Subcutaneous adipose tissue (tissue), 4 donors: ENCODE data around the gene IQGAP2. TPM values are rescaled to one million over a fixed set of nuclear protein-coding genes. Genes with fewer than 3 reads are reported as not detected.

Experiments
- CTCF ChIP-seq: fragments of 450-650 bp; IDR thresholded peaks from one replicate; pipeline ENCODE4 v1.5.1; 2016; ENCODE audit warnings: low read depth, mild to moderate bottlenecking, control low read depth, antibody characterized with exemption, moderate library complexity
- small RNA-seq: library from RNA; depleted of rRNA; stranded (forward); fragments of <200 nt; gene quantifications from one replicate; pipeline ENCODE3, GENCODE V24; 2016
- total RNA-seq, 4 donors: library from RNA; depleted of rRNA; stranded (reverse); fragments of >200 nt; gene quantifications; one replicate each; pipeline ENCODE4 v1.1.0, GENCODE V29; 2016

The IQGAP2 gene
- total RNA-seq, 4 donors from 2014 or later = 16.8 to 119 (median 57.0) TPM

- no peak for TF ChIP-seq CTCF
Measured at GRCh38 chr5:76754668-76755078, 351.6 kb downstream of the IQGAP2 start.

GRCh38 chr5:76755779-76756637, 352.9 kb downstream of the IQGAP2 start:
- no peak for TF ChIP-seq CTCF

- TF ChIP-seq CTCF = no peak
Measured at GRCh38 chr5:76757049-76757448, 354.0 kb downstream of the IQGAP2 start.

Small RNA genes lying within 50 kb of the gene (small RNA-seq; reads per million reads assigned to genes)
- gene RF02154 (not detected), gene RF02155 (not detected)

Other genes starting within 250 kb of the IQGAP2 start
- under 1 TPM in 1 of 4 donors, not detected in 3; 0.34 TPM for gene F2RL2, start 220.1 kb downstream of the IQGAP2 start, total RNA-seq